OCI-LY1 (cell line): ENCODE data around the gene COLEC12.
"Not testable (repeated sequence)": the region's sequence is repeated elsewhere in the genome, so short reads cannot be mapped to it uniquely, and the experiment has no call there.

ENCODE experiments used
- H2AFZ ChIP-seq: fragments of 200-600 bp; sonication (generic), shearing (Covaris generic); 2 replicates; pipeline ENCODE4 v1.6.0; 2014; ENCODE audit warnings: antibody characterized with exemption, mild to moderate bottlenecking, low read length
- H3F3A ChIP-seq: fragments of 200-600 bp; sonication (generic), shearing (Covaris generic); 2 replicates; pipeline ENCODE4 v1.6.0; 2014; ENCODE audit warnings: mild to moderate bottlenecking, antibody characterized with exemption, low read length, moderate library complexity; ENCODE audit not compliant: insufficient read depth
- H3K27ac ChIP-seq: fragments of 200-600 bp; sonication (generic); 2 replicates; pipeline ENCODE4 v1.5.1; 2014; ENCODE audit warnings: low read length, mixed run types, mild to moderate bottlenecking, low read depth; ENCODE audit not compliant: poor library complexity, severe bottlenecking
- H3K27me3 ChIP-seq: fragments of 200-600 bp; sonication (generic); 2 replicates; pipeline ENCODE4 v1.6.0; 2014; ENCODE audit warnings: antibody characterized with exemption, mild to moderate bottlenecking, low read length, moderate library complexity; ENCODE audit not compliant: insufficient read depth
- H3K36me3 ChIP-seq: fragments of 200-600 bp; sonication (generic); 2 replicates; pipeline ENCODE4 v1.6.1; 2014; ENCODE audit warnings: mild to moderate bottlenecking, antibody characterized with exemption, low read length, moderate library complexity, mixed read lengths; ENCODE audit not compliant: insufficient read depth
- H3K4me1 ChIP-seq: fragments of 200-600 bp; sonication (generic); 2 replicates; pipeline ENCODE4 v1.5.1; 2014; ENCODE audit warnings: mild to moderate bottlenecking, low read length, moderate library complexity; ENCODE audit not compliant: insufficient read depth, severe bottlenecking
- H3K4me2 ChIP-seq: fragments of 200-600 bp; sonication (generic), shearing (Covaris generic); 2 replicates; pipeline ENCODE4 v1.6.1; 2014; ENCODE audit warnings: low read length
- H3K4me3 ChIP-seq: fragments of 200-600 bp; sonication (generic); 2 replicates; pipeline ENCODE4 v1.5.1; 2014; ENCODE audit warnings: low read length, low read depth, mild to moderate bottlenecking, mixed read lengths; ENCODE audit not compliant: poor library complexity, severe bottlenecking
- H3K79me2 ChIP-seq: fragments of 200-600 bp; shearing (Covaris generic); 2 replicates; pipeline ENCODE4 v1.6.1; 2016; ENCODE audit warnings: mixed run types, low read length, mixed read lengths; ENCODE audit not compliant: insufficient read depth
- H3K9ac ChIP-seq: fragments of 200-600 bp; sonication (generic), shearing (Covaris generic); 2 replicates; pipeline ENCODE4 v1.6.1; 2014; ENCODE audit warnings: mild to moderate bottlenecking, low read length, mixed read lengths
- H3K9me2 ChIP-seq: fragments of 200-600 bp; sonication (generic), shearing (Covaris generic); 2 replicates; pipeline ENCODE4 v1.6.1; 2014; ENCODE audit warnings: low read depth, mild to moderate bottlenecking, low read length, mixed read lengths
- H3K9me3 ChIP-seq: fragments of 200-600 bp; shearing (Covaris generic); 2 replicates; pipeline ENCODE4 v1.6.1; 2014; ENCODE audit warnings: low read length, mixed read lengths
- H4K20me1 ChIP-seq: fragments of 200-600 bp; sonication (generic), shearing (Covaris generic); 2 replicates; pipeline ENCODE4 v1.6.0; 2016; ENCODE audit warnings: mild to moderate bottlenecking, low read length; ENCODE audit not compliant: insufficient read depth
- CTCF ChIP-seq: fragments of 200-600 bp; sonication (generic), shearing (Covaris generic); IDR thresholded peaks from 2 replicates; pipeline ENCODE4 v1.5.1; 2017; ENCODE audit warnings: mild to moderate bottlenecking, antibody characterized with exemption, low read length, moderate library complexity, mixed read lengths
- EZH2 ChIP-seq: fragments of 200-600 bp; sonication (generic), shearing (Covaris generic); IDR thresholded peaks from 2 replicates; pipeline ENCODE4 v1.8.0; 2017; ENCODE audit warnings: borderline replicate concordance, mixed run types, mild to moderate bottlenecking, antibody characterized with exemption, low read length, moderate library complexity, mixed read lengths

Gene COLEC12

GRCh38 chr18:313931-314330 is 186.6 kb downstream of the COLEC12 start:
- no peaks in the 10 kb centered on the region for H3K79me2 ChIP-seq
- no peak overlapping the region for H3K4me3 ChIP-seq
- no peak overlapping the region for H3K27ac ChIP-seq
- H4K20me1 ChIP-seq = no peaks in the 10 kb centered on the region
- H2AFZ ChIP-seq = no peak overlapping the region
- no peak overlapping the region for H3K9ac ChIP-seq
- H3K9me2 ChIP-seq = no peaks in the 10 kb centered on the region
- no peaks in the 10 kb centered on the region for H3K27me3 ChIP-seq
- no peaks in the 10 kb centered on the region for H3K36me3 ChIP-seq
- H3K4me1 ChIP-seq = no peaks in the 10 kb centered on the region
- TF ChIP-seq EZH2 (no peak), CTCF (no peak)
- H3F3A ChIP-seq = no peaks in the 10 kb centered on the region
- H3K9me3 ChIP-seq = no peaks in the 10 kb centered on the region
- no peak overlapping the region for H3K4me2 ChIP-seq

- H3K4me2 ChIP-seq = no peak overlapping the region
- H3K9me2 ChIP-seq = no peaks in the 10 kb centered on the region
- no peak overlapping the region for H2AFZ ChIP-seq
- H3K27me3 ChIP-seq = no peaks in the 10 kb centered on the region
- no peaks in the 10 kb centered on the region for H4K20me1 ChIP-seq
- H3K4me3 ChIP-seq = no peak overlapping the region
- H3K9ac ChIP-seq = no peak overlapping the region
- no peaks in the 10 kb centered on the region for H3K36me3 ChIP-seq
- TF ChIP-seq EZH2 (no peak), CTCF (no peak)
- H3K79me2 ChIP-seq = no peaks in the 10 kb centered on the region
- no peaks in the 10 kb centered on the region for H3K4me1 ChIP-seq
- H3K27ac ChIP-seq = no peak overlapping the region
- no peaks in the 10 kb centered on the region for H3K9me3 ChIP-seq
- no peaks in the 10 kb centered on the region for H3F3A ChIP-seq
Observed at GRCh38 chr18:312415-312814, 188.1 kb downstream of the COLEC12 start.

GRCh38 chr18:310042-310441 is 190.5 kb downstream of the COLEC12 start:
- Histone ChIP-seq H3K27ac (no peak overlapping the region), H3F3A (no peaks in the 10 kb centered on the region), H3K4me2 (no peak overlapping the region), H3K27me3 (no peaks in the 10 kb centered on the region), H3K79me2 (no peaks in the 10 kb centered on the region), H3K4me1 (no peaks in the 10 kb centered on the region), H3K9ac (no peak overlapping the region), H3K9me3 (no peaks in the 10 kb centered on the region), H2AFZ (no peak overlapping the region), H3K4me3 (no peak overlapping the region), H3K9me2 (no peaks in the 10 kb centered on the region), H3K36me3 (no peaks in the 10 kb centered on the region), H4K20me1 (no peaks in the 10 kb centered on the region)
- TF ChIP-seq CTCF (no peak), EZH2 (no peak)

GRCh38 chr18:308086-308485 is 192.4 kb downstream of the COLEC12 start:
- H3K4me3 ChIP-seq, H3K79me2 ChIP-seq, H3K9me2 ChIP-seq, H4K20me1 ChIP-seq, H3K4me1 ChIP-seq, H3K27ac ChIP-seq, H3K9me3 ChIP-seq, H3K9ac ChIP-seq, H3F3A ChIP-seq, H2AFZ ChIP-seq, H3K4me2 ChIP-seq, H3K36me3 ChIP-seq, H3K27me3 ChIP-seq: not testable (repeated sequence)
